Thyroid gland (tissue), 4 donors: ENCODE measurements around the gene COL24A1.

Source experiments
- POLR2A ChIP-seq, 2 donors: fragments of 450-650 bp; IDR thresholded peaks; one replicate each; pipeline ENCODE4 v1.6.1; 2017; ENCODE audit warnings: antibody characterized with exemption in 2 of 2, mild to moderate bottlenecking in 2 of 2, moderate library complexity in 1 of 2
- TF ChIP-seq, protein P1 (sequence below), 6 experiments: fragments of 200-600 bp in 3 of 6; fragments of 450-650 bp in 3 of 6; sonication (generic) in 3 of 6; IDR thresholded peaks; one replicate each; pipeline ENCODE4 v1.5.1; 2016 to 2019; ENCODE audit warnings: antibody characterized with exemption in 6 of 6, mild to moderate bottlenecking in 2 of 6, inconsistent platforms in 1 of 6, moderate library complexity in 1 of 6

GRCh38 chr1:85947186-85947585, 209.4 kb downstream of the COL24A1 start:
- TF ChIP-seq, protein P1, sequence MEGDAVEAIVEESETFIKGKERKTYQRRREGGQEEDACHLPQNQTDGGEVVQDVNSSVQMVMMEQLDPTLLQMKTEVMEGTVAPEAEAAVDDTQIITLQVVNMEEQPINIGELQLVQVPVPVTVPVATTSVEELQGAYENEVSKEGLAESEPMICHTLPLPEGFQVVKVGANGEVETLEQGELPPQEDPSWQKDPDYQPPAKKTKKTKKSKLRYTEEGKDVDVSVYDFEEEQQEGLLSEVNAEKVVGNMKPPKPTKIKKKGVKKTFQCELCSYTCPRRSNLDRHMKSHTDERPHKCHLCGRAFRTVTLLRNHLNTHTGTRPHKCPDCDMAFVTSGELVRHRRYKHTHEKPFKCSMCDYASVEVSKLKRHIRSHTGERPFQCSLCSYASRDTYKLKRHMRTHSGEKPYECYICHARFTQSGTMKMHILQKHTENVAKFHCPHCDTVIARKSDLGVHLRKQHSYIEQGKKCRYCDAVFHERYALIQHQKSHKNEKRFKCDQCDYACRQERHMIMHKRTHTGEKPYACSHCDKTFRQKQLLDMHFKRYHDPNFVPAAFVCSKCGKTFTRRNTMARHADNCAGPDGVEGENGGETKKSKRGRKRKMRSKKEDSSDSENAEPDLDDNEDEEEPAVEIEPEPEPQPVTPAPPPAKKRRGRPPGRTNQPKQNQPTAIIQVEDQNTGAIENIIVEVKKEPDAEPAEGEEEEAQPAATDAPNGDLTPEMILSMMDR (IDR thresholded peaks at IDR 0.05): no peak
- no peak for TF ChIP-seq POLR2A (IDR thresholded peaks at IDR 0.05)
